ENCODE measurements around the gene CTCFL.

Gene CTCFL

DNA sequence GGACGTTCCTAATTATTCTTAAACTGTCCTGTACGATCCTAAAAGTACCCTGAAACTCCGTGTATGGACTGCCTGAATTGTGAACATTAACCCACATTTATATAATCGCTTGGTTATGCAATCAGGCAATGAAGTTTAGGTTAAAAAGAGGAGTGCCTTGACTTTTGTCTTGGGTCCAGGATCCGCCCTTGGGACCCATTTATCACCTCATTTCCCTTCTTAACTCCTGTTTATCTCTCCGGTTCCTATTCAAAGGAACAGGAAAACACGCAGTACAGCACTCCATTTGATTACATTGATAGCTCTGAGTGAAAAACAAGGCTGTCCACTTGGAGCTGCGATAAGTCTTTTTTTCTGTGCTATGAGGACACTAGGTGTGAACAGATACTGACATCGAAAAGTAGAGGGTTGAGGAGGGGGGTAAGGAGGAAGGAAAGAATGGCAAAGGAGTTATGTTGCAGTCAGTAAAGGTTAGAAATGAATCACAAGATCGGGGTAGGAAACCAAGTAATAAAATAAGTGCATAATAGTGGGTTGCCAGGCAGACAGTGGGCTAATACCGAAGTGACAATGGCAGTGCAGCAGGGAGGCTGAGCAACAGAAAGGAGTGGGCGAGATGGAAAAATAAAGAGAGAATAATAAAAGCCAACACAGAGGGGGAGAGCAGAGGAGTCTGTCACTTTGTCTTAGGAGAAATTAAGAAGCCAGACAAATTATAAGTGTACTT is 20.1 kb upstream of the CTCFL start:
- Histone ChIP-seq H3K23ac (ENCODE audit: low read length) (no peak overlapping the region), H4K91ac (ENCODE audit: low read depth, low read length) (no peak overlapping the region)
- no CpG with 5 or more reads among the region's 12 CpGs for WGBS (ENCODE audit: extremely low coverage, insufficient coverage, insufficient read length)

DNA sequence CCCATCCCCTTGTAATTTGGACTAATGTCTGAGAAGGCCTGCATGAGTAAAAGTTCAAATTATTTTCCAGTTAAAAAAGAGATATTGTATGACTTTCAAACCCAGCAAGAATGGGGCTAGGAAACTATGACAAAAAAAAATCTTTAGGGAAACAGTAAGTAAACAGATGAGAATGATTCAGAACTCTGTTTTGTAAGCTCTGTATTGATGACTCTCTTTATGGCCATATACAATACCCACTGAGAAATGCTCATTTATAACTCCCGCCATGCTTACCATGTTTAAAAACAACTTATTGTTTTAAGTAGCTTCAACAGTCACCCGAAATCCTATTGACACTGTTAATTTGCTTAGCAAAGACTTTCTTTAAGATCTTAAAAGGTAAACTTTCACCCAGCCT is 18.8 kb upstream of the CTCFL start:
- no CpG with 5 or more reads among the region's 2 CpGs for WGBS (ENCODE audit: extremely low coverage, insufficient coverage, insufficient read length)
- Histone ChIP-seq H2BK120ac (ENCODE audit: insufficient read depth, low read length, poor library complexity) (no peak overlapping the region), H3K9me3 (ENCODE audit: insufficient read depth, low read depth, low read length) (no peaks in the 10 kb centered on the region), H3K79me2 (ENCODE audit: control insufficient read depth, insufficient read depth, low read length, poor library complexity) (no peaks in the 10 kb centered on the region), H3K23ac (ENCODE audit: low read length) (no peak overlapping the region), H4K12ac (ENCODE audit: low read depth, low read length) (no peak overlapping the region), H2AK5ac (ENCODE audit: low read length) (no peak overlapping the region), H3K18ac (ENCODE audit: low read length) (no peak overlapping the region), H3K36me3 (ENCODE audit: control insufficient read depth in 1 of 2, insufficient read depth in 2 of 2, low read length in 2 of 2) (no peaks in the 10 kb centered on the region), H3K4me3 (ENCODE audit: low read depth, low read length) (no peak overlapping the region), H3K4me2 (ENCODE audit: low read length) (no peak overlapping the region), H3K79me1 (ENCODE audit: low read length) (no peaks in the 10 kb centered on the region), H2BK5ac (ENCODE audit: low read depth, low read length, poor library complexity) (no peak overlapping the region), H3K9ac (ENCODE audit: low read length) (no peak overlapping the region), H3K4ac (ENCODE audit: low read depth, low read length) (no peak overlapping the region), H2AFZ (ENCODE audit: insufficient read depth, low read length, poor library complexity) (no peak overlapping the region), H3K27me3 (ENCODE audit: insufficient read depth, low read length) (no peaks in the 10 kb centered on the region), H3K27ac (ENCODE audit: low read depth, low read length) (no peak overlapping the region), H3K14ac (ENCODE audit: low read length) (no peak overlapping the region), H4K91ac (ENCODE audit: low read depth, low read length) (no peak overlapping the region), H2BK12ac (ENCODE audit: low read length) (no peak overlapping the region), H3K4me1 (ENCODE audit: control insufficient read depth in 1 of 2, insufficient read depth in 2 of 2, low read length in 2 of 2) (no peaks in the 10 kb centered on the region), H4K8ac (ENCODE audit: low read depth, low read length) (no peak overlapping the region)
- no peak for DNase-seq

More for the DNA sequence above, 20.1 kb upstream of the CTCFL start:
- no peaks in the 10 kb centered on the region for H3K4me1 ChIP-seq (ENCODE audit: control insufficient read depth in 1 of 2, insufficient read depth in 2 of 2, low read length in 2 of 2)
- H3K79me2 ChIP-seq (ENCODE audit: control insufficient read depth, insufficient read depth, low read length, poor library complexity) = no peaks in the 10 kb centered on the region
- no peak overlapping the region for H3K4me3 ChIP-seq (ENCODE audit: low read depth, low read length)
- no peak overlapping the region for H3K9ac ChIP-seq (ENCODE audit: low read length)
- H2AK5ac ChIP-seq (ENCODE audit: low read length) = no peak overlapping the region
- no peaks in the 10 kb centered on the region for H3K27me3 ChIP-seq (ENCODE audit: insufficient read depth, low read length)
- no peak overlapping the region for H4K12ac ChIP-seq (ENCODE audit: low read depth, low read length)
- no peak overlapping the region for H3K18ac ChIP-seq (ENCODE audit: low read length)
- no peaks in the 10 kb centered on the region for H3K36me3 ChIP-seq (ENCODE audit: control insufficient read depth in 1 of 2, insufficient read depth in 2 of 2, low read length in 2 of 2)
- H3K4me2 ChIP-seq (ENCODE audit: low read length) = no peak overlapping the region
- no peak overlapping the region for H3K27ac ChIP-seq (ENCODE audit: low read depth, low read length)
- DNase-seq = no peak
- H3K9me3 ChIP-seq (ENCODE audit: insufficient read depth, low read depth, low read length) = no peaks in the 10 kb centered on the region
- no peak overlapping the region for H2BK12ac ChIP-seq (ENCODE audit: low read length)
- no peak overlapping the region for H2BK120ac ChIP-seq (ENCODE audit: insufficient read depth, low read length, poor library complexity)
- no peaks in the 10 kb centered on the region for H3K79me1 ChIP-seq (ENCODE audit: low read length)
- no peak overlapping the region for H4K8ac ChIP-seq (ENCODE audit: low read depth, low read length)
- no peak overlapping the region for H3K14ac ChIP-seq (ENCODE audit: low read length)
- no peak overlapping the region for H2BK5ac ChIP-seq (ENCODE audit: low read depth, low read length, poor library complexity)
- no peak overlapping the region for H2AFZ ChIP-seq (ENCODE audit: insufficient read depth, low read length, poor library complexity)
- H3K4ac ChIP-seq (ENCODE audit: low read depth, low read length) = no peak overlapping the region

DNA sequence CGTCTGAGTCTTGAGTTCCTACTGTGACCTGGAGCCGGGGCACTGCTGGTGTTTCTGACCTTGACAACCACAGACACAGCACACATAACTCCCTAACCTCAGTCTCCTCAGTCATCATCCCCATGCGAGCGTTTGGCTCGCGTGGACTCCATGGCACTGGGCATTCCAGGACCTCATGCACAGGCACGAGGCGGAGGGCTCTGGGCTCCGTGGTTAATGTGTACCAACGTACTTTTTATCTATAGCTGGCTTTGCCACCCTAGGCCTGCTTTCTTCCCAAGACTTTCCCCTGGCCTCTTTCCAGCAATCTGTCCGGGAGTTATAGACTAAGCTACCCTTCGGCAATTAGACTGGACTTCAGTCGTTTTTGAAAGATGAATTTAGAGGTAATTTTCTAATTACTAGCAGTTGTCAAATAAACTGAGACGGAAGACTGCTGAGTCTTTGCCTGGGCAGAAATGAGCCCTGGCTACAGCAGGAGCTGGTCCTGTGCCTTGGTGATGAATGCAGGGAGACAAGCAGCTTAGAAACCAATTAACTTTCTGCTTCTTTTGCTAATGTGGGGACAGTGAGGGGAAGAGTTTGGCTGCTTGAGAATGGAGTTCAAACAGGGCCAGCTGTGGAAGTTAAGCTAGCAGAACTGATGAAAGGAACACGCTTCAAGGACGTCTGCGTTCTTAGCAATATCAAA is 16.1 kb upstream of the CTCFL start:
- DNase-seq = no peak
- peaks cover 5% of the 10 kb centered on the region for H3K9me3 ChIP-seq (ENCODE audit: insufficient read depth, low read depth, low read length)
- no peak overlapping the region for H3K4me3 ChIP-seq (ENCODE audit: low read depth, low read length)
- H3K27me3 ChIP-seq (ENCODE audit: insufficient read depth, low read length) = no peaks in the 10 kb centered on the region
- no peak overlapping the region for H2BK120ac ChIP-seq (ENCODE audit: insufficient read depth, low read length, poor library complexity)
- no peak overlapping the region for H3K4me2 ChIP-seq (ENCODE audit: low read length)
- H3K18ac ChIP-seq (ENCODE audit: low read length) = no peak overlapping the region
- no peaks in the 10 kb centered on the region for H3K79me1 ChIP-seq (ENCODE audit: low read length)
- H2BK12ac ChIP-seq (ENCODE audit: low read length) = no peak overlapping the region
- H3K9ac ChIP-seq (ENCODE audit: low read length) = no peak overlapping the region
- no peak overlapping the region for H2BK5ac ChIP-seq (ENCODE audit: low read depth, low read length, poor library complexity)
- H3K4ac ChIP-seq (ENCODE audit: low read depth, low read length) = no peak overlapping the region
- no peak overlapping the region for H3K14ac ChIP-seq (ENCODE audit: low read length)
- WGBS (ENCODE audit: extremely low coverage, insufficient coverage, insufficient read length) = no CpG with 5 or more reads among the region's 17 CpGs
- H3K23ac ChIP-seq (ENCODE audit: low read length) = no peak overlapping the region
- H4K8ac ChIP-seq (ENCODE audit: low read depth, low read length) = no peak overlapping the region
- no peak overlapping the region for H2AFZ ChIP-seq (ENCODE audit: insufficient read depth, low read length, poor library complexity)
- no peaks in the 10 kb centered on the region for H3K79me2 ChIP-seq (ENCODE audit: control insufficient read depth, insufficient read depth, low read length, poor library complexity)
- H3K36me3 ChIP-seq (ENCODE audit: control insufficient read depth in 1 of 2, insufficient read depth in 2 of 2, low read length in 2 of 2) = no peaks in the 10 kb centered on the region
- H3K4me1 ChIP-seq (ENCODE audit: control insufficient read depth in 1 of 2, insufficient read depth in 2 of 2, low read length in 2 of 2) = no peaks in the 10 kb centered on the region
- no peak overlapping the region for H4K12ac ChIP-seq (ENCODE audit: low read depth, low read length)
- H3K27ac ChIP-seq (ENCODE audit: low read depth, low read length) = no peak overlapping the region
- no peak overlapping the region for H2AK5ac ChIP-seq (ENCODE audit: low read length)
- no peak overlapping the region for H4K91ac ChIP-seq (ENCODE audit: low read depth, low read length)

DNA sequence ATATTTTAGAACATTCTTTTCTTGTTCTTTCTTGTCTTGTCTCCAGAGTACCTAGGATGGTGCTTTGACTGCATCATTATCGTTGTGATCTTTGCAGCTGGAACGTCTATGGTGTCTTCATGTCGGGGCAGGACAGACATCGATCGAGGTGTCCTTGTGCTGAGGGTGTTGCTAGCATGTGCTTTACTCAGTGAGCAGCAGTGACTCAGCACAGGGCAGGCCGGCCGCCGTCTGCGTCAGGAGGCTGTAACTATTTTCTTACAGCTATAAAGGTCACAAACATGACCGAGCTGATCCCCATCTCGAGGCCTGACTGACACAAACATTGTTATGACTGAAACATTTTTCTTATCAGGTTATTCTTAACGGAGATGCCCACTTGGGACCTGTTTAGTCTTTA is 14.9 kb upstream of the CTCFL start:
- Histone ChIP-seq H4K8ac (ENCODE audit: low read depth, low read length) (no peak overlapping the region), H2BK5ac (ENCODE audit: low read depth, low read length, poor library complexity) (no peak overlapping the region), H4K91ac (ENCODE audit: low read depth, low read length) (no peak overlapping the region), H3K14ac (ENCODE audit: low read length) (no peak overlapping the region), H3K27me3 (ENCODE audit: insufficient read depth, low read length) (no peaks in the 10 kb centered on the region), H3K9me3 (ENCODE audit: insufficient read depth, low read depth, low read length) (peaks cover 9% of the 10 kb centered on the region), H3K18ac (ENCODE audit: low read length) (no peak overlapping the region), H2BK120ac (ENCODE audit: insufficient read depth, low read length, poor library complexity) (no peak overlapping the region), H4K12ac (ENCODE audit: low read depth, low read length) (no peak overlapping the region), H3K4me3 (ENCODE audit: low read depth, low read length) (no peak overlapping the region), H3K9ac (ENCODE audit: low read length) (no peak overlapping the region), H3K79me2 (ENCODE audit: control insufficient read depth, insufficient read depth, low read length, poor library complexity) (no peaks in the 10 kb centered on the region), H3K27ac (ENCODE audit: low read depth, low read length) (no peak overlapping the region), H3K36me3 (ENCODE audit: control insufficient read depth in 1 of 2, insufficient read depth in 2 of 2, low read length in 2 of 2) (no peaks in the 10 kb centered on the region), H3K4me1 (ENCODE audit: control insufficient read depth in 1 of 2, insufficient read depth in 2 of 2, low read length in 2 of 2) (no peaks in the 10 kb centered on the region), H3K4me2 (ENCODE audit: low read length) (no peak overlapping the region), H3K4ac (ENCODE audit: low read depth, low read length) (no peak overlapping the region), H2BK12ac (ENCODE audit: low read length) (no peak overlapping the region), H2AFZ (ENCODE audit: insufficient read depth, low read length, poor library complexity) (no peak overlapping the region), H3K23ac (ENCODE audit: low read length) (no peak overlapping the region), H3K79me1 (ENCODE audit: low read length) (no peaks in the 10 kb centered on the region), H2AK5ac (ENCODE audit: low read length) (no peak overlapping the region)
- WGBS (ENCODE audit: extremely low coverage, insufficient coverage, insufficient read length) = no CpG with 5 or more reads among the region's 12 CpGs
- no peak for DNase-seq

All from trophoblast cell (in vitro differentiated cells and primary cell).